ENCODE results near the gene KRT84. TPM values are rescaled to one million over a fixed set of nuclear protein-coding genes. Genes with fewer than 3 reads are reported as not detected.

Gene KRT84
- polyA plus RNA-seq, 5 donors: not detected

DNA sequence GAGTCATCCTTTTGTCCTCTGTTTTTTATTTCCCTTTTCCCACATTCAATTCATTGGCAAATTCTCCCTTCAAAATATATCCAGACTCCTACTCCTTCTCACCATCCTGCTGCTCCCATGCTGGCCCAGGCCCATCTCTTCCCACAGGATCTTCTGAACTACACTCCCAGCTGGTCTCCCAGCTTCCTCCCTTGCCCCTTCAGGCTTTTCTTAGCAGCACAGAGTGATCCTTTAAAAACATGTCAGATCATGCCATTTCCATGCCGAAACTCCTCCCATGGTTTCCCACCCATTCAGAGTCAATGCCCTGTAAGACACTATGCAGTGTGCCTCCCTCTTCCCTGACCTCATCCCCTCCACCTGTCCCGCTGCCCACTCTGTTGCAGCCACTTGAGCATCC, 2.4 kb upstream of the KRT84 start:
- DNase-seq: no peak

DNA sequence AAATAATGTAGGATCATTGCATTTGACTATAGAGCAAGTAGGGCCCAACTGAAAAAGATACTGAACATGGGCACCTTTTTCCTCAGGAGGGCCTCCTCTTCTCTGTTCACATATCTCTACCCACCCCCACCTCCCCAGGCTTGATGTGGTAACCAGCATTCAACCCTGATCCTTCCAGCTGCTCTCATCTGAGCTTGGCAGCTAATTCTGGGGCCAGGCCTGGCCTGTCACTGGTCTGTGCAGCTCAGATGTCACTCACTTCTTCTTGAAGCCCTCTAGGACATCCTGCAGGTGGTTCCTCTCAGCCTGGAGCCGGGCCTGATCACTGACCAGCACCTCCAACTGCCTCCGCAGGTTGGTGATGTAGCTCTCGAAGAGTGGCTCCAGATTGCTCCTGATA, 2.1 kb downstream of the KRT84 start:
- no peak for DNase-seq

GRCh38 chr12:52382854-52383253, 2.6 kb downstream of the KRT84 start:
- DNase-seq: no peak

- no peak for DNase-seq
These were observed 4.2 kb downstream of the KRT84 start for GRCh38 chr12:52381206-52381605.

DNA sequence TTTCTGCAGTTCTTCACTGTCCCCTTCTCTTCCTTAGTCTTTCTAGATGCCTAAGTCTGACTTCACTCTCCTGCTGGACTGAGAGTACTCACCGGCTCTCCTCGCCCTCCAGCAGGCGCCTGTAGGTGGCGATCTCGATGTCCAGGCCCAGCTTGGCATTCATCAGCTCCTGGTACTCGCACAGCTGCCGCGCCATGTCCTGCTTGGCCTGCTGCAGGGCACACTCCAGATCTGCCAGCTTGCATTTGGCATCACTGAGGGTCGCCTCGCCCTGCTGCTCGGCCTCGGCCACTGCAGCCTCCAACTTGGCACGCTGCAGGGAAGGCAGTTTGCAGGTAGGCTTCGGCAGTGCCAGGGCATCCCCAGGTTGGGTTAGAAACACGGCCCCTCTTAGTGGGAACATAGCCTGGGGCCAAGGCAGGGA, 5.2 kb downstream of the KRT84 start:
- DNase-seq: no peak

GRCh38 chr12:52379536-52379935, 5.9 kb downstream of the KRT84 start:
- no peak for DNase-seq

DNA sequence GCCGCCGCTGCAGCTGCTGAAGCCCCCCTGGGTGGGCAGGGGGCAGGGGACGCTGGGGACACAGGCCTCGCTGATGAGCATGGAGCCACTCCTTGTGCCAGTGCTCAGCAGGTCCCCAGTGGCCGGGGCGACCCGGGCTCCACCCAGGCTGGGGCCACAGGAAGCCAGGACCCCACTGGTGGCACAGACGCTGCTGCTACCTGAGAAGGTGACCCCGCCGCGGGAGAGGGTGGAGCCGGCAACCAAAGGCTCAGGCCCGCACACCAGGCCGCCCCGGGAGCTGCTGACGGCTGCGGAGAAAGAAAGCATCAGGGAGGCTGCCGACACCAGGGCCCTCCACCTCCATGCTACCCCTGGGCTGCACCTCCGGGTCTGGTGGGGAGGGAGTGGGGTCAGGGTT, 7.4 kb downstream of the KRT84 start:
- DNase-seq: no peak

GRCh38 chr12:52377266-52377665, 8.2 kb downstream of the KRT84 start:
- no peak for DNase-seq

DNA sequence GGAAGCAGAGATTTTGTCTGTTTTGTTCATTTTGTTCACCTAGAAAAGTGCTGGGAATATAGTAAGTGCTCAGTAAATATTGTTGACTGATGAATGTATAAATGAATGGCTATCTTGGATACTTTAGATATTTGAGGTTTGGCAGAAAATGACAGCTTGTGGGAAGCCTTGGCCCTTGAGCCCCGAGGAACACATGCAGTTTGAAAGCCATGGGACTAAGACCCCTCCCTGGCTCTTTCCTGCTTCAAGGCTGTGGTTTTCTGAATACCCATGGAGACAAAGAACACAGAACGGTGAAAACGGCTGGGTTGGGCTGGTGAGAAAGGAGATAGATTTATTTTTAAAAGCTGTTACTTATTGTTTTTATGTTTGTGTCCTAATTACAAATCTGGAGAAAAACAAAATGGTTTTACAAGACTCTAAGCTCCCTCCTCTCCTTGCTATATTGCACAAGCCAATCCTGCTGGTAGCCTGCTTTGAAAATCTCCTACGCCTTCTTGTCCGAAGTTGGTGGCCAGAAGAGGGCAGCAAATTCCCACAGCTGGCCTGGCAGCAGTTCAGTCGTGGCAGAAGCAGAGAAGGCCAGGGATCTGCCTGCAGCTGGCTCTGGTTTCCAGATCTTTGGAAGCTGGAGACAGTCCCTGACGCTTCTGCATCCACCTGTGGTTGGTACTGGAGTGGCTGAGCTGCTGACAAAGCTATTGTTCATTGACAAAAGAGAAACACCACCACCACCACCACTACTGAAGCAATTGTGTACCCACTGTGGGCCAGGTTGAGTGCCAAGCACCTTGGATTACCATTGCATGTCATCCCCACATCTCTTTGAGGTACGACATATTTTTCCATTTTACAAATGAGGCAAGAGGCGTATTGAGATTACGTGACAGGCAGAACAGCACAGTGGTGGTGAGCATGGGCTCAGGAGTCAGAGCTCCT, 13.0 kb downstream of the KRT84 start:
- DNase-seq: peak; percentile 82 to 88

GRCh38 chr12:52371716-52372115, 13.7 kb downstream of the KRT84 start:
- no peak for DNase-seq

GRCh38 chr12:52370926-52371608, 14.4 kb downstream of the KRT84 start:
- DNase-seq: peak; percentile 79 to 89

- DNase-seq: no peak
These were observed 15.6 kb downstream of the KRT84 start for GRCh38 chr12:52369809-52370208.

DNA sequence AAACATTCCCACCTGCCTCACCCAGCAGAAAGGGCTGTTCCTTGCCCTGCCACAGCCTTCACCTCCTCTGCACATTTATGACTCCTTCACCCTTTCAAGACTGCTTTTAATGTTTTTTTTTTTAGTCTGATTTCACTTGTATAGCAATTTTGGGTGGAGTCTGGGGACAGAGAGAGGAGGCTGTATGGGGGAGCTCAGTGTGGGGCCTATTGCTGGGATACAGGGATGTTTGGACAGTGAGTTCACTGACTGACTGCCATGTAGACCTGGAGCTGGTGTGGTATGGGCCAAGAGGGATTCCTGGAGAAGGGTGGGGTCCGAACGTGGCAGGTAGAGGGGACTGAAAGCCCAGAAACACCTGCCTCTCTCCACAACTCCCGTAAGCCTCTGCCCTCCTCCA, 16.2 kb downstream of the KRT84 start:
- DNase-seq: no peak

- DNase-seq: no peak
These were observed 16.9 kb downstream of the KRT84 start for GRCh38 chr12:52368508-52368907.

DNA sequence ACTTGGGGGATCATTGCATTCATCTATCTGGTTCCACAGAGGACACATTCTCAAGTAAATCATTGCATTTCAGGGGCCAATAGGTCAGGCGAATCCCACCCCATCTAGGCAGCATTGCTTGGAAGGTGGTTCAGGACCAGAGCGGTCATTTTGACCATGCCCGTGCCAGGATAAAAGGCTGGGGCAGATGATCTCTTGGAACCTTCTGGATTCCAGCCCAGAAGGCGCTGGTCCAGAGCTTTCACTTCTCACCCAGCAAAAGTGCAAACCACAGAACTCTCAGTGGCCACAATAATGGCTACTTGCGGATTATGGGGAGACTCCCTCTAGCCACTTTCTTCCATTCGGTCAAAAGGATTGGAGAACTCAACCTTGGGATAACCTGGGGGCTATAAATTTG, 17.6 kb downstream of the KRT84 start:
- DNase-seq: no peak

- no peak for DNase-seq
These were observed 18.5 kb downstream of the KRT84 start, which contains the start of gene KRT85 for GRCh38 chr12:52366738-52367485. KRT85 (minus strand) TSS chr12:52367481; CDS start chr12:52367405, 76 bp downstream.

DNA sequence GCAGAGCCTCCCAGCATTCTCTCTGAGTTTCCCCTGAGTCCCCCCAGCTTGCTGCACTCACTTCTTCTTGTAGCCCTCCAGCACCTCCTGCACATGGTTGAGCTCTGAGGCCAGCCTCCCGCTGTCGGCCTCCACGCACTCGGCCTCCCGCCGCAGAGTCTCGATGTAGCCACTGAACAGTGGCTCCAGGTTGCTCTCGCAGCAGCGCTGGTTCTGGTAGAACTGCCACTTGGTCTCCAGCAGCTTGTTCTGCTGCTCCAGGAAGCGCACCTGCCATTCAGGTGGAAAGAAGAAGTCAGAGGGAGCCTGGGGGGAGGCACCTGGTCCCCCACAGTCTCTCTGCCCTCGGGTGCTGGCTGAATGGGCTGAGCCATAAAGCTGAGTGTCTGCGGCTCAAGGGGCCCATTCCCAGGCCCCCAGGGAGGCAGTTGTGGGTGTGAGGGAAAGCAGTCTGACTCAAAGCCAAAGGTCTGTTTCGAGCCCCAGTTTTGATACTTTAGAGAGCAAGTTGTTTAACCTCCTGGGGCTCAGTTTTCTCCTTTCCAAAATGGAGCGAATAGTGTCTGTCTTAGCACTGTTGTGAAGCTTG, 20.5 kb downstream of the KRT84 start:
- no peak for DNase-seq

DNA sequence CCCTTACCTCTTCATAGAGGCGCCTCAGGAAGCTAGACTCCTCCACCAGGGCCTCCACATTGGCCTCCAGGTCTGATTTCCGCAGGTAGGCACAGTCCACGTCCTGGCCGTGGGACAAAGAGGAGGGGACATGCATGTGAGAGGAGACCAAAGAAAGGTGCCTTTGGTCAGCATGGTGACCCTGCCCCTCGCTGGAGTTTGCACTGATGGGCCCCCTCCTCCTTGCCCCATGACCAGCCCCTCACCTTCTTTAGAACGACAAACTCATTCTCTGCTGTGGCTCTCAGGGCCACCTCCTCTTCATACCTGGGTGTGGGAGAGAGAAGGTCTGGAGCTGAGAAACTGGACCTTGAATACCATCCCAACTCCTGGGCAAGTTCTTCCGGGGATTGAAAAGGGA, 21.4 kb downstream of the KRT84 start:
- no peak for DNase-seq

- DNase-seq: no peak
These were observed 22.3 kb downstream of the KRT84 start for GRCh38 chr12:52363111-52363679.

DNA sequence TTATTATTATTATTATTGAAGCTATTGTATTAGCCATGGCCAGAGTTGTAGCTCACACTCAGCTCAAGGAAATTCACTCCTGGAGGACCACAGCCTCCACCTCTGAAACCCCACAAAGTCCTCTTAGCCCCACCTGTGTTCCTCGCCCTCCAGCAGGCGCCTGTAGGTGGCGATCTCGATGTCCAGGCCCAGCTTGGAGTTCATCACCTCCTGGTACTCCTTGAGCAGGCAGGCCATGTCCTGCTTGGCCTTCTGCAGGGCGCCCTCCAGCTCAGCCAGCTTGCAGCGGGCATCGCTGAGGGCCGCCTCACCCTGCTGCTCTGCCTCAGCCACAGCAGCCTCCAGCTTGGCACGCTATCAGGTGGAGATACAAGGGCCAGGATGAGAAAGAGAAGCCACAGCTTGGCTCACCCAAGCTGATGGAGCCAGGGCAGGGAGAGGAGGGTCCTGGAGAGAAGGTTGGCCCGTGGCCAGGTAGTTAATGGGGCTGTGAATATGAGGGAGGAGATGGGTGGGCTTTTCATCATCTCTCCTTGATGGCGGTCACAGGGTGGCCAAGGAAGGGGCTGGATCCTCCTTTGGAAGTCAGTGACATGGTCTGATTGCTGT, 23.2 kb downstream of the KRT84 start:
- no peak for DNase-seq

GRCh38 chr12:52361553-52361952, 23.9 kb downstream of the KRT84 start:
- DNase-seq: no peak
